Neutrophil (primary cell): Measurements from ENCODE around the gene CHTOP.

Source experiments
- H3K27ac ChIP-seq: fragments of 200-600 bp; sonication (generic); 2 replicates; pipeline ENCODE4 v1.5.1; 2016; ENCODE audit warnings: mild to moderate bottlenecking, moderate library complexity
- H3K27me3 ChIP-seq: fragments of 200-600 bp; sonication (generic); 2 replicates; pipeline ENCODE4 v1.6.0; 2016; ENCODE audit warnings: mild to moderate bottlenecking
- H3K36me3 ChIP-seq: fragments of 200-600 bp; sonication (generic); 2 replicates; pipeline ENCODE4 v1.5.1; 2017
- H3K4me1 ChIP-seq, 2 experiments: fragments of 200-600 bp in 1 of 2; sonication (generic) in 1 of 2; 1 replicate in 1 of 2; 2 replicates in 1 of 2; pipeline versions ENCODE4 v1.5.1 to v1.6.1; 2013 to 2016; ENCODE audit warnings: low read depth in 1 of 2, low read length in 1 of 2, mild to moderate bottlenecking in 1 of 2, moderate library complexity in 1 of 2; ENCODE audit not compliant: control insufficient read depth in 1 of 2, insufficient read depth in 1 of 2
- H3K4me3 ChIP-seq, 2 experiments: fragments of 200-600 bp in 1 of 2; sonication (generic) in 1 of 2; 1 replicate in 1 of 2; 2 replicates in 1 of 2; pipeline ENCODE4 v1.5.1; 2013 to 2016; ENCODE audit warnings: low read depth in 1 of 2, low read length in 1 of 2, mild to moderate bottlenecking in 1 of 2, moderate library complexity in 1 of 2
- H3K9me3 ChIP-seq: fragments of 200-600 bp; sonication (generic); 2 replicates; pipeline ENCODE4 v1.5.1; 2016
- TF ChIP-seq, protein P1 (sequence below): fragments of 200-600 bp; sonication (generic); IDR thresholded peaks from 2 replicates; pipeline ENCODE4 v1.5.1; 2016; ENCODE audit warnings: antibody characterized with exemption

Gene CHTOP

DNA sequence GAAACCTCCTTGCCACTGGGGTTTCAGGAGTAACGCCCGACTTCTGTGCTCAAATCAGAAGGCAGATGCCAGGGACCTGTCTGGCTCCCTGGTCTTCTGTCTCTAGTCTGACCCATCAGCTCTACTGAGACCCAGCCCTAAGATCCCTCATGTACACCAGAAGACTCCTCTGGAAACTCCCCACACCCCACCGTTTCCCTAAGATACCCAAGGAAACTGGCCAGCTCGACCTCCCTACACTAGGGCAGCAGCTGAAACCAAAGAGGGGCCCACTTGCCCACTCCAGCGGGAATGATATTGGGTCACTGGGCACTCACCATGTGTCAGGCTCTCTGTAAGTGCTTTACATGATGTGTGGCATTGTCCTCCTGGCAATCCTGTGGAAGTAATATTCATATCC, 20.5 kb upstream of the CHTOP start:
- Histone ChIP-seq H3K36me3 (no peaks in the 10 kb centered on the region), H3K27ac (no peak overlapping the region), H3K4me1 (peaks cover 0 to 7% of the 10 kb centered on the region in 2 experiments), H3K9me3 (no peaks in the 10 kb centered on the region), H3K4me3 (no peak overlapping the region), H3K27me3 (peaks cover 24% of the 10 kb centered on the region)
- TF ChIP-seq, protein P1, sequence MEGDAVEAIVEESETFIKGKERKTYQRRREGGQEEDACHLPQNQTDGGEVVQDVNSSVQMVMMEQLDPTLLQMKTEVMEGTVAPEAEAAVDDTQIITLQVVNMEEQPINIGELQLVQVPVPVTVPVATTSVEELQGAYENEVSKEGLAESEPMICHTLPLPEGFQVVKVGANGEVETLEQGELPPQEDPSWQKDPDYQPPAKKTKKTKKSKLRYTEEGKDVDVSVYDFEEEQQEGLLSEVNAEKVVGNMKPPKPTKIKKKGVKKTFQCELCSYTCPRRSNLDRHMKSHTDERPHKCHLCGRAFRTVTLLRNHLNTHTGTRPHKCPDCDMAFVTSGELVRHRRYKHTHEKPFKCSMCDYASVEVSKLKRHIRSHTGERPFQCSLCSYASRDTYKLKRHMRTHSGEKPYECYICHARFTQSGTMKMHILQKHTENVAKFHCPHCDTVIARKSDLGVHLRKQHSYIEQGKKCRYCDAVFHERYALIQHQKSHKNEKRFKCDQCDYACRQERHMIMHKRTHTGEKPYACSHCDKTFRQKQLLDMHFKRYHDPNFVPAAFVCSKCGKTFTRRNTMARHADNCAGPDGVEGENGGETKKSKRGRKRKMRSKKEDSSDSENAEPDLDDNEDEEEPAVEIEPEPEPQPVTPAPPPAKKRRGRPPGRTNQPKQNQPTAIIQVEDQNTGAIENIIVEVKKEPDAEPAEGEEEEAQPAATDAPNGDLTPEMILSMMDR = no peak

DNA sequence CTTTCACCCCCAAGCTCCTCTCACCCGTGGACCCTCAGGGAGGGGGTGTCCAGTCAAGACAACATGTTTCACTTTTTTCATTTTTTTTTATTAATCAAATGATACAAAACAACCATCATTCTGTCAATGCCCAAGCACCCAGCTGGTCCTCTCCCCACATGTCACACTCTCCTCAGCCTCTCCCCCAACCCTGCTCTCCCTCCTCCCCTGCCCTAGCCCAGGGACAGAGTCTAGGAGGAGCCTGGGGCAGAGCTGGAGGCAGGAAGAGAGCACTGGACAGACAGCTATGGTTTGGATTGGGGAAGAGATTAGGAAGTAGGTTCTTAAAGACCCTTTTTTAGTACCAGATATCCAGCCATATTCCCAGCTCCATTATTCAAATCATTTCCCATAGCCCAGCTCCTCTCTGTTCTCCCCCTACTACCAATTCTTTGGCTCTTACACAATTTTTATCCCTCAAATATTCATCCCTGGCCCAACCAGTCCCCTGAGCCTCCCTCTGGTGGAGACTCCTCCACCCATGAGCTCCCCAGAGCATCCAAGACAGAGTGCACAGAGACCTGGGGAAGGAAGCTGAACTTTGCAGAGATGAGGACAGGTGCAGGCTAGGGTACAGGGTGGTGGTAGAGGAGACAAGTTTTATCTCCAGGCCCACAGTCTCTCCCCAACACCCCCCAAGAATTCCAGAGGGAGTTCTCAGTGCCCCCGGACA, 19.5 kb upstream of the CHTOP start:
- H3K4me3 ChIP-seq = no peak overlapping the region
- H3K36me3 ChIP-seq = no peaks in the 10 kb centered on the region
- peaks cover 20% of the 10 kb centered on the region for H3K27me3 ChIP-seq
- TF ChIP-seq, protein P1 = no peak
- peaks cover 0 to 7% of the 10 kb centered on the region in 2 experiments for H3K4me1 ChIP-seq
- H3K9me3 ChIP-seq = no peaks in the 10 kb centered on the region
- no peak overlapping the region for H3K27ac ChIP-seq

DNA sequence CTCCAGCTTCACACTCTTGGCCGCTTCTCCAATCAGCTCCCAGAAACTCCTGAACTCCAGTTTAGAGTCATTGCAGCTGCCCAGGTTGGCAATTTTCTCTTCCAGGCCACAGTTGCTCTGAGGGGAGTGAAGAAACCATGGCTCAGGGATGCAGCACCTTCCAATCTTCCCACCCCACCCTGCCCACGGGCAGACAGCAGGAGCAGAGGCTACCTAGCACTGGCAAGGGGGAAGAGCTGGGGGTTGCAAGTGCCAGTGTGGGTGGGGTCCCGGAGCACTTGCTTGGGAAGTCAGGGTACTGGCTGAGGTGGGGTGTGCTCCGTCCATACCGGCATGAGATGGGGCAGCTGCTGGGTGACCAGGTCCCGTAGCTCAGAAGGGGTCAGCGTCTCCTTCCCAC, 19.0 kb upstream of the CHTOP start:
- TF ChIP-seq, protein P1 = no peak
- Histone ChIP-seq H3K4me1 (peaks cover 0 to 7% of the 10 kb centered on the region in 2 experiments), H3K4me3 (no peak overlapping the region), H3K9me3 (no peaks in the 10 kb centered on the region), H3K27me3 (peaks cover 15% of the 10 kb centered on the region), H3K27ac (no peak overlapping the region), H3K36me3 (no peaks in the 10 kb centered on the region)

DNA sequence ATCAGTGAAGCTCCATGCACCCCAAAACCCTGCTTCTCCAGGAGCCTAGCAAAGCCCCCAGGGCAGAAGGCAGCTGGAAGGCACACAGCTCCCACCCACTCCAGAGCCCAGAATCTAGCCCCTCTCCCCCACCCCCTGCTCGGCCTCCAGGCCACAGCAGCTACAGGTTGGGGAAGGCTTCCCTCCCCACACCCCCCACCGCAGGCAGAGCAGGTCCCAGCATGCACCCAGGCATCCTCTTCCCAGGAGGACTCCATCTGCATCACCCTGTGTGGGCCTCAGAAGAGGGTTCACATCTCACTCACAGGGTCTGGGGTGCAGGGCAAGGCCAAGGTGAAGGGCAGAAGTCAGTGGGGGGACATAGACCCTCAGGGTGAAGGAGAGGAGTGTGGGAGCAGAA, 18.5 kb upstream of the CHTOP start:
- Histone ChIP-seq H3K9me3 (no peaks in the 10 kb centered on the region), H3K4me3 (no peak overlapping the region)
- TF ChIP-seq, protein P1 = no peak

DNA sequence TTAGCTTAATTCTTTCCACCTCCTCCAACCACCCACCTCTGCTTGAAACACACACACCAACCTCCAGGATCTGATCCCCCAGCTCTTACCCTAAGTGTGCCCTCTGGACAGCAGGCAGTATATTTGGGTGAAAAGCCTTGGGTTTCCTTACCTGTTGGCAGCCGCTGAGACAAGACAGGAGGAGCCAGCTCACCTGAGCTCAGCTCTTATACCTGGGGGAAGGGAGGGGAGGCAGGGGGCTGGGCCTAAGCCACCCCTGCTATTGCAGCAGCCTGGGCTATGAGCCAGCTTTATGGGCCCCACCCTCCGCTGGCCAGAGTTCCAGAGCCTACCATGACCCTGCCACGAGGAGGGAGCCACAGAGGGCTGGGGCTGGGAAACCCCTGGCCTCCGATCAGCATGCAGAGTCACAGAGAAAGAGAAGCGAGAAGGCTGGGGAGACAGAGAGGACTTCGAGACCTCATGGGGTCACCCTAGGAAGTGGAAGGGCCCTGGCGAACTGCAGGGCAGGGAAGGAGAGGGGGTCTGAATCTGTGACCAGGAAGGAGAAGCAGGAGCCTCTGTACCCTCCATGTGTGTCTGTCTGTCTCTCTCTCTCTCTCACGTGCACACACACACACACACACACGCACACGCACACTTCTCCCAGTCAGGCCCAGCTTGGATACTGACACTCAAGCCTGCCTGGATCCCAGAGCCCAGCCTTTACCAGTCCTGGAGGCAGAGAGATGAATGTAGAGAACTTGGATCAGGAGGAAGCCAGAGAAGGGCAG, 17.5 kb upstream of the CHTOP start, which contains the start of gene S100A14:
Gene S100A14 (minus strand): TSS at position 182 of the 773 bp plus-strand sequence. CDS start 467 bp downstream, outside the sequence.
- no peak within 1 kb of the TSS for H3K4me3 ChIP-seq
- peaks cover 3% of the 10 kb centered on the region for H3K27me3 ChIP-seq
- H3K36me3 ChIP-seq = no peaks in the 10 kb centered on the region
- H3K9me3 ChIP-seq = no peaks in the 10 kb centered on the region
- peaks cover 0 to 7% of the 10 kb centered on the region in 2 experiments for H3K4me1 ChIP-seq
- no peak within 1 kb of the TSS for H3K27ac ChIP-seq
- TF ChIP-seq, protein P1 = no peak

More for the DNA sequence above, 18.5 kb upstream of the CHTOP start:
- no peaks in the 10 kb centered on the region for H3K36me3 ChIP-seq
- peaks cover 0 to 7% of the 10 kb centered on the region in 2 experiments for H3K4me1 ChIP-seq
- H3K27ac ChIP-seq = no peak overlapping the region
- peaks cover 10% of the 10 kb centered on the region for H3K27me3 ChIP-seq
